Lung (tissue), 16 donors: ENCODE results near the gene OR2W1. TPM values are rescaled to one million over a fixed set of nuclear protein-coding genes. Genes with fewer than 3 reads are reported as not detected.

Experiments
- ATAC-seq: fragments of 200-7000 bp; cut with Tn5 transposase; one replicate; pipeline ENCODE4 v1.9.1; 2020; ENCODE audit warnings: moderate number of reproducible peaks; ENCODE audit not compliant: insufficient read depth, low FRiP score
- DNase-seq, 3 donors: peaks; one replicate each; pipeline ENCODE4 v3.0.0-alpha.2; 2013 to 2017
- H3K27ac ChIP-seq, 2 donors: one replicate each; pipeline ENCODE4 v1.5.1; 2013; ENCODE audit warnings: mild to moderate bottlenecking in 2 of 2, moderate library complexity in 2 of 2, control low read depth in 1 of 2, inconsistent platforms in 1 of 2, low read depth in 1 of 2, low read length in 1 of 2
- H3K27me3 ChIP-seq, 3 donors: one replicate each; pipeline ENCODE4 v1.5.1; 2013; ENCODE audit warnings: low read length in 2 of 3; ENCODE audit not compliant: control insufficient read depth in 3 of 3, insufficient read depth in 3 of 3
- H3K36me3 ChIP-seq, 4 donors: one replicate each; pipeline ENCODE4 v1.5.1; 2013; ENCODE audit warnings: low read length in 4 of 4, mild to moderate bottlenecking in 1 of 4, moderate library complexity in 1 of 4; ENCODE audit not compliant: control insufficient read depth in 4 of 4, insufficient read depth in 4 of 4
- H3K4me1 ChIP-seq, 5 donors: one replicate each; pipeline ENCODE4 v1.5.1; 2013; ENCODE audit warnings: low read length in 5 of 5, mild to moderate bottlenecking in 2 of 5, moderate library complexity in 1 of 5; ENCODE audit not compliant: control insufficient read depth in 5 of 5, insufficient read depth in 5 of 5
- H3K4me3 ChIP-seq: one replicate; pipeline ENCODE4 v1.5.1; 2013; ENCODE audit warnings: mild to moderate bottlenecking, control low read depth, moderate library complexity
- H3K9ac ChIP-seq, 2 donors: one replicate each; pipeline ENCODE4 v1.5.1; 2013; ENCODE audit warnings: low read length in 2 of 2, control low read depth in 1 of 2; ENCODE audit not compliant: insufficient read depth in 1 of 2
- H3K9me3 ChIP-seq, 4 donors: one replicate each; pipeline ENCODE4 v1.5.1; 2013; ENCODE audit warnings: low read length in 3 of 4, mild to moderate bottlenecking in 1 of 4, moderate library complexity in 1 of 4; ENCODE audit not compliant: control insufficient read depth in 4 of 4, insufficient read depth in 3 of 4
- WGBS, 2 donors: extraction: QIAGEN DNeasy Blood & Tissue Kit; methylation state at CpG; one replicate each; pipeline ENCODE4 v1.1.7; 2013; 5-methylcytosine and 5-hydroxymethylcytosine counted together
- long read RNA-seq, 5 donors: transcript quantifications; one replicate each; lab custom pipeline, GENCODE V29; 2026
- polyA plus RNA-seq, 2 donors: library from polyadenylated mRNA; stranded (reverse); fragments of 200-250 nt; gene quantifications; one replicate each; pipeline ENCODE4 v1.2.1, GENCODE V29; 2013
- total RNA-seq, 2 donors: library from RNA; depleted of rRNA in 1 of 2; stranded (reverse); fragments of >200 nt in 1 of 2; gene quantifications; one replicate each; pipeline ENCODE4 v1.2.1, GENCODE V29; 2014 to 2021
- TF ChIP-seq, protein P1 (sequence below): IDR thresholded peaks from 2 replicates; pipeline ENCODE4 v1.5.1; 2012; ENCODE audit warnings: mild to moderate bottlenecking; ENCODE audit errors: control extremely low read depth, extremely low read depth
- donor health status: control.
- donor health status: control.
- donor health status: Bipolar disorder and iron deficiency.
- donor health status: healthy.
- donor health status: DM: yes; HTN: yes; CAD: no.

Gene OR2W1, protein sequence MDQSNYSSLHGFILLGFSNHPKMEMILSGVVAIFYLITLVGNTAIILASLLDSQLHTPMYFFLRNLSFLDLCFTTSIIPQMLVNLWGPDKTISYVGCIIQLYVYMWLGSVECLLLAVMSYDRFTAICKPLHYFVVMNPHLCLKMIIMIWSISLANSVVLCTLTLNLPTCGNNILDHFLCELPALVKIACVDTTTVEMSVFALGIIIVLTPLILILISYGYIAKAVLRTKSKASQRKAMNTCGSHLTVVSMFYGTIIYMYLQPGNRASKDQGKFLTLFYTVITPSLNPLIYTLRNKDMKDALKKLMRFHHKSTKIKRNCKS
- total RNA-seq: not detected
- not detected for polyA plus RNA-seq
- long read RNA-seq, donor 1: 0 reads
- long read RNA-seq, donor 2: 0 reads
- long read RNA-seq, donor 3: 0 reads
- long read RNA-seq, donor 4: 0 reads
- long read RNA-seq, donor 5: 0 reads

DNA sequence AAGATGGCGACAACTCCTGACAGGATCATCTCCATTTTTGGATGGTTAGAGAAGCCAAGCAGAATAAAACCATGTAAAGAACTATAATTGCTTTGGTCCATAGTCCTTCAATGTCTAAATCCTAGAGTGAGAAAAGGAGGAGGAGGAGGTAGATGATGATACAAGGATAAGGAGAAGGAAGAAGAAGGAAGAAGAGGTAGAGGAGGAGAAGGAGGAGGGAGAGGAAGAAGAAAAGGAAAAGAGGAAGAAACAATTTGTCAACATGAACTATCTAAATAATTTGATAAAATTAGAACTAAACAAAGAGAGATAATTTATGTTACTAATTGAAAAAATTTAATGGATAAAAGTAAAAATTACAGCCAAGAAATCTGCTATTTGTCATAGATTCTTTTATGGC lies at the start of gene OR2W1:
OR2W1 (minus strand) TSS at position 101 of the 400 bp plus-strand sequence; CDS start at position 101, 0 bp downstream.
- H3K4me3 ChIP-seq: no peak within 1 kb of the TSS
- no peaks in the 10 kb centered on the region for H3K9me3 ChIP-seq
- DNase-seq (no peak), ATAC-seq (no peak)
- H3K4me1 ChIP-seq: no peaks in the 10 kb centered on the region
- 77 to 93% methylated on average over 1 of the region's 1 CpG for WGBS, 2 donors
- H3K9ac ChIP-seq: no peak within 1 kb of the TSS
- TF ChIP-seq, protein P1, sequence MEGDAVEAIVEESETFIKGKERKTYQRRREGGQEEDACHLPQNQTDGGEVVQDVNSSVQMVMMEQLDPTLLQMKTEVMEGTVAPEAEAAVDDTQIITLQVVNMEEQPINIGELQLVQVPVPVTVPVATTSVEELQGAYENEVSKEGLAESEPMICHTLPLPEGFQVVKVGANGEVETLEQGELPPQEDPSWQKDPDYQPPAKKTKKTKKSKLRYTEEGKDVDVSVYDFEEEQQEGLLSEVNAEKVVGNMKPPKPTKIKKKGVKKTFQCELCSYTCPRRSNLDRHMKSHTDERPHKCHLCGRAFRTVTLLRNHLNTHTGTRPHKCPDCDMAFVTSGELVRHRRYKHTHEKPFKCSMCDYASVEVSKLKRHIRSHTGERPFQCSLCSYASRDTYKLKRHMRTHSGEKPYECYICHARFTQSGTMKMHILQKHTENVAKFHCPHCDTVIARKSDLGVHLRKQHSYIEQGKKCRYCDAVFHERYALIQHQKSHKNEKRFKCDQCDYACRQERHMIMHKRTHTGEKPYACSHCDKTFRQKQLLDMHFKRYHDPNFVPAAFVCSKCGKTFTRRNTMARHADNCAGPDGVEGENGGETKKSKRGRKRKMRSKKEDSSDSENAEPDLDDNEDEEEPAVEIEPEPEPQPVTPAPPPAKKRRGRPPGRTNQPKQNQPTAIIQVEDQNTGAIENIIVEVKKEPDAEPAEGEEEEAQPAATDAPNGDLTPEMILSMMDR: no peak
- H3K27me3 ChIP-seq: peaks cover 0 to 13% (median 0%) of the 10 kb centered on the region in 3 donors
- H3K27ac ChIP-seq: no peak within 1 kb of the TSS
- H3K36me3 ChIP-seq: no peaks in the 10 kb centered on the region

DNA sequence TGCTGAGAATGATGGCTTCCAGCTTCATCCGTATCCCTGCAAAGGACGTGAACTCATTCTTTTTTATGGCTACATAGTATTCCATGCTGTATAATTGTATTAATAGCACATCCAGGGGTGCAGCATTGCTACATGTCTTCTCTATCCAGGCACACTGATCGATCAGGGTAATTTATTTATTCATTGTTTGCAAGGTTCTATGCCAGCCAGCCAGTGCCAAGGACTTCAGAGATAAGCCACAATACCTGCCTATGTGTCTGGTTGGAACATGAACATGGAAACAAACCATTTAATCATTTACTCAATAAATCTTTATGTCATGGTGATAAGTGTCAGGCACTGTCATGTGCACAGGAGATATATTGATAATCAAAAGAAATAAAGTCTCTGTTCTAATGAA lies 48.0 kb upstream of the OR2W1 start:
- no peak for ATAC-seq
- no peak overlapping the region for H3K4me3 ChIP-seq
- WGBS, 2 donors: 86 to 88% methylated on average over 3 of the region's 3 CpGs

DNA sequence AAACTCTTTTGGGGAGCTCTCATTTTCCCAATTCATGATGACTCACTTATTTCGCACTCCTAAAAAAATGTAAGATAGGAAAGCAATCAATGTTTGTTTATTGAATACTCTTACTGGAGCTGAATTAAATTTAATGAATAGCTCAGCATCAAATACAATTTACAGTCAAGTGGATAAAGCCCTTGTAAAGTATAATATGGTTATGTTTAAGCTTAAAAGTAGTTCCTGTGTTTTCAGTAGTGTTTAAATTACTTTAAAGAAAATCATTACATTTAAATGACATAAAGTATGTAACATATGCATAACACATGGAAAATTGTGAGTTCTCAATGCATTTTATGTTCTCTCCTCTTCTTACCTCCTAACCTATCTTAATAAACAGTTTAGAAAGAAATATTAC lies 42.2 kb upstream of the OR2W1 start, which contains the start of gene OR2B3:
OR2B3 (minus strand) TSS at position 101 of the 400 bp plus-strand sequence; CDS start at position 36, 65 bp downstream.
- H3K9ac ChIP-seq: no peak within 1 kb of the TSS
- ATAC-seq (no peak), DNase-seq (no peak)
- H3K4me1 ChIP-seq: no peaks in the 10 kb centered on the region
- TF ChIP-seq, protein P1: no peak
- H3K27ac ChIP-seq: no peak within 1 kb of the TSS
- WGBS, 2 donors: 86 to 97% methylated on average over 1 of the region's 1 CpG
- no peaks in the 10 kb centered on the region for H3K27me3 ChIP-seq
- no peaks in the 10 kb centered on the region for H3K36me3 ChIP-seq
- no peak within 1 kb of the TSS for H3K4me3 ChIP-seq
- peaks cover 0 to 2% (median 0%) of the 10 kb centered on the region in 4 donors for H3K9me3 ChIP-seq

More for the DNA sequence above, 48.0 kb upstream of the OR2W1 start:
- Histone ChIP-seq H3K27me3 (no peaks in the 10 kb centered on the region), H3K36me3 (no peaks in the 10 kb centered on the region), H3K9ac (no peak overlapping the region), H3K4me1 (no peaks in the 10 kb centered on the region), H3K27ac (no peak overlapping the region), H3K9me3 (peaks cover 0 to 2% (median 0%) of the 10 kb centered on the region in 4 donors)
- DNase-seq: no peak
- TF ChIP-seq, protein P1: no peak
